Thyroid gland (tissue), 4 donors: Measurements from ENCODE around the gene BTN1A1. TPM values are rescaled to one million over a fixed set of nuclear protein-coding genes. Genes with fewer than 3 reads are reported as not detected.

ENCODE experiments used
- DNase-seq, 2 donors: peaks; one replicate each; pipeline ENCODE4 v3.0.0-alpha.2; 2019
- H3K27ac ChIP-seq, 3 donors: fragments of 200-600 bp; sonication (generic); 1 replicate in 2 of 3; 2 replicates in 1 of 3; pipeline ENCODE4 v1.5.1; 2016 to 2019; ENCODE audit warnings: mild to moderate bottlenecking in 1 of 3, moderate library complexity in 1 of 3
- H3K27me3 ChIP-seq: fragments of 200-600 bp; sonication (generic); one replicate; pipeline ENCODE4 v1.5.1; 2019
- H3K36me3 ChIP-seq, 2 donors: fragments of 200-600 bp; sonication (generic); one replicate each; pipeline ENCODE4 v1.5.1; 2016 to 2019
- H3K4me1 ChIP-seq, 2 donors: fragments of 200-600 bp; sonication (generic); one replicate each; pipeline ENCODE4 v1.5.1; 2017 to 2019
- H3K4me3 ChIP-seq, 3 donors: fragments of 200-600 bp; sonication (generic); replicated peaks in 1 of 3; 1 replicate in 2 of 3; 2 replicates in 1 of 3; pipeline ENCODE4 v1.5.1; 2016; ENCODE audit warnings: mild to moderate bottlenecking in 1 of 3
- H3K9me3 ChIP-seq: fragments of 200-600 bp; sonication (generic); one replicate; pipeline ENCODE4 v1.5.1; 2017
- POLR2A ChIP-seq, 2 donors: fragments of 450-650 bp; IDR thresholded peaks; one replicate each; pipeline ENCODE4 v1.6.1; 2017; ENCODE audit warnings: antibody characterized with exemption in 2 of 2, mild to moderate bottlenecking in 2 of 2, moderate library complexity in 1 of 2
- whole genome bisulfite sequencing, 2 donors: methylation state at CpG; one replicate each; pipeline ENCODE4 v1.1.5; 2017; 5-methylcytosine and 5-hydroxymethylcytosine counted together
- intact Hi-C: fragments of 100-400 bp; cut with DNase I; formaldehyde crosslinking; loops from one replicate; pipeline ENCODE4 v1.15.1; 2023
- total RNA-seq, 4 donors: library from RNA; depleted of rRNA; stranded (reverse); fragments of >200 nt; gene quantifications; one replicate each; pipeline ENCODE4 v1.2.3, GENCODE V29; 2016
- TF ChIP-seq, protein P1 (sequence below), 6 experiments: fragments of 200-600 bp in 3 of 6; fragments of 450-650 bp in 3 of 6; sonication (generic) in 3 of 6; IDR thresholded peaks; one replicate each; pipeline ENCODE4 v1.5.1; 2016 to 2019; ENCODE audit warnings: antibody characterized with exemption in 6 of 6, mild to moderate bottlenecking in 2 of 6, inconsistent platforms in 1 of 6, moderate library complexity in 1 of 6

The BTN1A1 gene
- total RNA-seq, 4 donors from 2014 or later = not detected

GRCh38 chr6:26491604-26492003 is 8.5 kb upstream of the BTN1A1 start:
- Histone ChIP-seq H3K4me3 (no peak overlapping the region), H3K9me3 (no peaks in the 10 kb centered on the region), H3K4me1 (no peaks in the 10 kb centered on the region), H3K27me3 (no peaks in the 10 kb centered on the region), H3K36me3 (no peaks in the 10 kb centered on the region), H3K27ac (no peak overlapping the region)
- DNase-seq = no peak
- intact Hi-C loops = no loop called here
- WGBS, 2 donors = 83 to 86% methylated on average over 5 of the region's 5 CpGs
- TF ChIP-seq POLR2A (IDR thresholded peaks at IDR 0.05) = no peak

DNA sequence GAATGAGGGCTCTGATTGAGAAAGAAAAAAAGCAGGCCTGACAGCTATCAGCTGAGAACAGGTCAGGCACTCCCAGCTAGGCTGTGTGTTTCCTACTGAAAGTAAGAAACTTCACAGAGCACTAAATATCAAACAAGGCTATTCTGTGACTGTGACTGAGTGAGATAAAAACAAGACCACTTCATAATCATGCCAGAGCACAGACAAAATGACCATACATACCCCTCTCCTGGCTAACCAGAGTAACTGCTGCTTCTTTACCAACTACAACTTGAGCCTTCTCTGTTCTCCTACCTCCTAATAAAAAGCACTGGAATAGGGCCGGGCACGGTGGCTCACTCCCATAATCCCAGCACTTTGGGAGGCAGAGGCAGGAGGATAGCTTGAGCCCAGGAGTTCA is 6.8 kb upstream of the BTN1A1 start:
- H3K4me3 ChIP-seq = no peak overlapping the region
- WGBS, 2 donors = 71 to 89% methylated on average over 2 of the region's 2 CpGs
- intact Hi-C loops = no loop called here
- no peaks in the 10 kb centered on the region for H3K9me3 ChIP-seq
- DNase-seq = no peak
- H3K36me3 ChIP-seq = no peaks in the 10 kb centered on the region
- H3K27me3 ChIP-seq = no peaks in the 10 kb centered on the region
- TF ChIP-seq, protein P1, sequence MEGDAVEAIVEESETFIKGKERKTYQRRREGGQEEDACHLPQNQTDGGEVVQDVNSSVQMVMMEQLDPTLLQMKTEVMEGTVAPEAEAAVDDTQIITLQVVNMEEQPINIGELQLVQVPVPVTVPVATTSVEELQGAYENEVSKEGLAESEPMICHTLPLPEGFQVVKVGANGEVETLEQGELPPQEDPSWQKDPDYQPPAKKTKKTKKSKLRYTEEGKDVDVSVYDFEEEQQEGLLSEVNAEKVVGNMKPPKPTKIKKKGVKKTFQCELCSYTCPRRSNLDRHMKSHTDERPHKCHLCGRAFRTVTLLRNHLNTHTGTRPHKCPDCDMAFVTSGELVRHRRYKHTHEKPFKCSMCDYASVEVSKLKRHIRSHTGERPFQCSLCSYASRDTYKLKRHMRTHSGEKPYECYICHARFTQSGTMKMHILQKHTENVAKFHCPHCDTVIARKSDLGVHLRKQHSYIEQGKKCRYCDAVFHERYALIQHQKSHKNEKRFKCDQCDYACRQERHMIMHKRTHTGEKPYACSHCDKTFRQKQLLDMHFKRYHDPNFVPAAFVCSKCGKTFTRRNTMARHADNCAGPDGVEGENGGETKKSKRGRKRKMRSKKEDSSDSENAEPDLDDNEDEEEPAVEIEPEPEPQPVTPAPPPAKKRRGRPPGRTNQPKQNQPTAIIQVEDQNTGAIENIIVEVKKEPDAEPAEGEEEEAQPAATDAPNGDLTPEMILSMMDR (IDR thresholded peaks at IDR 0.05) = no peak
- TF ChIP-seq POLR2A (IDR thresholded peaks at IDR 0.05) = no peak
- no peaks in the 10 kb centered on the region for H3K4me1 ChIP-seq
- no peak overlapping the region for H3K27ac ChIP-seq

- intact Hi-C loops = no loop called here
- DNase-seq = no peak
- no peak overlapping the region for H3K27ac ChIP-seq
- H3K36me3 ChIP-seq = no peaks in the 10 kb centered on the region
- no peaks in the 10 kb centered on the region for H3K4me1 ChIP-seq
- no peak for TF ChIP-seq POLR2A (IDR thresholded peaks at IDR 0.05)
- TF ChIP-seq, protein P1 (IDR thresholded peaks at IDR 0.05) = no peak
- no peaks in the 10 kb centered on the region for H3K27me3 ChIP-seq
- no peaks in the 10 kb centered on the region for H3K9me3 ChIP-seq
- 89 to 91% methylated on average over 3 of the region's 3 CpGs for WGBS, 2 donors
- H3K4me3 ChIP-seq = no peak overlapping the region
These were observed 6.0 kb upstream of the BTN1A1 start for GRCh38 chr6:26494117-26494516.

- Histone ChIP-seq H3K4me1 (no peaks in the 10 kb centered on the region), H3K9me3 (no peaks in the 10 kb centered on the region), H3K27ac (no peak overlapping the region), H3K27me3 (no peaks in the 10 kb centered on the region), H3K4me3 (no peak overlapping the region), H3K36me3 (no peaks in the 10 kb centered on the region)
- DNase-seq = no peak
- 44 to 56% methylated on average over 1 of the region's 1 CpG for WGBS, 2 donors
- intact Hi-C loops = no loop called here
- TF ChIP-seq POLR2A (IDR thresholded peaks at IDR 0.05) = no peak
- TF ChIP-seq, protein P1 (IDR thresholded peaks at IDR 0.05) = no peak
These were observed 4.8 kb upstream of the BTN1A1 start for GRCh38 chr6:26495281-26495680.

DNA sequence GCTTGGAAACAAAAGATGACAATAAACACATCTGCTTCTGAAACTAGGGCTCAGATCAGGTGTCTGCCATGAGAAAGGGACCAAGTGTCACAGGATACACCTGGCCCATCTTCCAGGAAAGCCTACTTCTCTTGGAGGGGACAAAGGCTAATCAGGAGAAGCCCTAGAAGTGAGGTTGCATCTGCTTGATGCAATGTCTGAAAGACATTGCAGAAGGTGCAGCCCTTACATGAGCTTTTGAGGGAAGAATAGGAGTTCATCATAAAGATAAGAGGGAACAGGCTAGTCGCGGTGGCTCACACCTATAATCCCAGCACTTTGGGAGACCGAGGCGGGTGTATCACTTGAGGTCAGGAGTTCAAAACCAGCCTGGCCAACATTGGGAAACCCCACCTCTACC is 2.5 kb upstream of the BTN1A1 start:
- H3K27me3 ChIP-seq = no peaks in the 10 kb centered on the region
- no peaks in the 10 kb centered on the region for H3K36me3 ChIP-seq
- H3K4me3 ChIP-seq = no peak overlapping the region
- H3K4me1 ChIP-seq = peaks cover 3 to 10% of the 10 kb centered on the region in 2 donors
- H3K27ac ChIP-seq = no peak overlapping the region
- no peaks in the 10 kb centered on the region for H3K9me3 ChIP-seq
- TF ChIP-seq, protein P1 (IDR thresholded peaks at IDR 0.05) = no peak
- no peak for TF ChIP-seq POLR2A (IDR thresholded peaks at IDR 0.05)
- WGBS, 2 donors = 95 to 96% methylated on average over 4 of the region's 4 CpGs
- no peak for DNase-seq
- intact Hi-C loops = no loop called here

- no peak for TF ChIP-seq POLR2A (IDR thresholded peaks at IDR 0.05)
- TF ChIP-seq, protein P1 (IDR thresholded peaks at IDR 0.05) = no peak
- H3K4me3 ChIP-seq = peak overlapping the region in 1 of 3 donors; percentile 8
- H3K9me3 ChIP-seq = no peaks in the 10 kb centered on the region
- no peaks in the 10 kb centered on the region for H3K36me3 ChIP-seq
- peak; percentile 15 to 17 for DNase-seq
- H3K4me1 ChIP-seq = peaks cover 3 to 10% of the 10 kb centered on the region in 2 donors
- no peaks in the 10 kb centered on the region for H3K27me3 ChIP-seq
- WGBS, 2 donors = 7 to 13% methylated on average over 26 to 44 of the region's 49 CpGs
- no peak overlapping the region for H3K27ac ChIP-seq
- intact Hi-C loops = no loop called here
These were observed 1.4 kb downstream of the BTN1A1 start for GRCh38 chr6:26501482-26501986.
